Ramos (cell line): Measurements from ENCODE around the gene TLK1.
"Not testable (repeated sequence)": the region's sequence is repeated elsewhere in the genome, so short reads cannot be mapped to it uniquely, and the experiment has no call there.

Experiments
- in situ Hi-C: fragments of 300-500 bp; cut with MboI; formaldehyde crosslinking; loops from one replicate; pipeline ENCODE4 v1.14.3; 2022; ENCODE audit warnings: low sequenced_read_pairs; ENCODE audit not compliant: unreplicated experiment

TLK1 gene

DNA sequence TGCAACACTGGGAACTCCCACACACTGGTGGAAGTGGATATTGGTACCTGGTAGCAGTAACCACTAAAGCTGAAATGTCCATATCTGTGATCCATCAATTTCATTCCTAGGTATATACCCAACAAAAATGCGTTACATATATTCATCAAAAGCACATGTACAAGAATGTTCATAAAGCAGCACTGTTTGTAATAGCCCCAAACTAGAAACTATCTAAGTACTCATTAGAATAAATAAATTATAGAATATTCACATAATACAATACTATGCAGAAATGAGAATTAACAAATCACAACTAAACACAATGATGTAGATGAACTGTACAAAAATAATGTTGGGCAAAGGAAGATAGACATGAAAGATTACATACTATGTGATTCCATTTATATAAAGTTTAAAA, 11.1 kb upstream of the TLK1 start:
- in situ Hi-C loops: no loop called here

DNA sequence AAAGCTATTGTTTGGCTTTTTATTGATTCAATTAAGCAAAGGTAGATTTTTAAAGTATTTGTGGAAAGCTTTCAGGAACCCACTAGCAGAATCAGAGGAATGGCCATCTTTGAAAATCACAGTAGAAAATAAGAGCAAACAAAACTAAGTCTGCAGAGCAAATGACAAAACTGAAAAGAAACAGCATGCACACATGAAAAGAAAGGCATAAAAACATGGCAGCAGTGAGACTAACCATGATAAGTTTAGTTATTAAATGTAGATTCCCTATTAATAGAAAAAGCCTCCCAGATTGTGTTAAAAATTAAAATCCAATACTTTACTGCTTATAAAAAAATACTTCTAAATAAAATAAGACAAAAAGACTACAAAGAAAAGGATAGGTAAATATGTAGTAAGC, 9.1 kb upstream of the TLK1 start:
- in situ Hi-C loops: no loop called here

DNA sequence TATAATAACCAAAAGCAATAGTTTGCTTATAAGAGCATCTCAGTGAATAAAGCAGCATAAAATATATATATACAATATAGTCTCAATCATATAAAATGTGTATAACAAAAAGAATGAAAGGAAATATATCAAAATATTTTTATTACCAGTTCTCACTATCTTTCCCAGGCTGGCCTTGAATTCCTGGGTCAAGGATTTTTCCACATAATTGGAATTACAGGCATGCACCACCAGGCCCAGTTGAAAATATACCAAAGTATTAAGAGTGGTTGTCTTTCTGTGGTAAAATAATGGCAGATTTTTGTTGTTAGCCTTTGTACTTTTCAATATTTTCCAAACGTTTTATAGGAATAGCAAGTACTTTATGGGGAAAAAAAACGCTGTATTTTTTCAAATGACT, 8.6 kb upstream of the TLK1 start:
- in situ Hi-C loops: no loop called here

DNA sequence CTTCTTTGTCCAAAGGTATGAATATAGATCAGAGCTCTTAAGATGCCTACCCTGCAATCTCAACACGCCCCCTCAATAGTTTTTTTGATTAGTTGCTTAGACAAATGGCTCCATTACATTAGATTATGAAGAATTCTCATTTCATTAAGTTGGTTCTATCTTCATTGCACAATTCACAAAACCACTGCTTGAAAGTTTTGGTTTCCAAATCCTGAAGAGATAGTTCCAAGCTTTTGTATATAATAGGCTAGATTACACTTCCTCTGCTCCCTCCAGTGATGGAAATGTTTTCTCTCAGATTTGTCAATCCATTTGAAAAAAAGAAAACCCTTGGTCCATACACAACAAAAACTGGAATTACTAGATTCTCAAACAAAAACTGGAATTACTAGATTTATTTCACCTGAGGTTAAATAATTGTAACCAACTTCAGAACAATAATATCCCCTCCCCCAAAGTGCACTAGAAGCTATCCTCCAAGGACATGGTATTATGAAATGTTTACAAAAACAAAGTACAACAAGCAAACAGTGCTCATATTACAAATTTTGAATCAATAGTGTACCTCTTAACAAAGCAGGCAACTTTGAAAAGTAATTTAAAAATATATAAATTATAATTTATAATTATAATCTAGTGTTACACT, 6.8 kb upstream of the TLK1 start:
- in situ Hi-C loops: no loop called here

DNA sequence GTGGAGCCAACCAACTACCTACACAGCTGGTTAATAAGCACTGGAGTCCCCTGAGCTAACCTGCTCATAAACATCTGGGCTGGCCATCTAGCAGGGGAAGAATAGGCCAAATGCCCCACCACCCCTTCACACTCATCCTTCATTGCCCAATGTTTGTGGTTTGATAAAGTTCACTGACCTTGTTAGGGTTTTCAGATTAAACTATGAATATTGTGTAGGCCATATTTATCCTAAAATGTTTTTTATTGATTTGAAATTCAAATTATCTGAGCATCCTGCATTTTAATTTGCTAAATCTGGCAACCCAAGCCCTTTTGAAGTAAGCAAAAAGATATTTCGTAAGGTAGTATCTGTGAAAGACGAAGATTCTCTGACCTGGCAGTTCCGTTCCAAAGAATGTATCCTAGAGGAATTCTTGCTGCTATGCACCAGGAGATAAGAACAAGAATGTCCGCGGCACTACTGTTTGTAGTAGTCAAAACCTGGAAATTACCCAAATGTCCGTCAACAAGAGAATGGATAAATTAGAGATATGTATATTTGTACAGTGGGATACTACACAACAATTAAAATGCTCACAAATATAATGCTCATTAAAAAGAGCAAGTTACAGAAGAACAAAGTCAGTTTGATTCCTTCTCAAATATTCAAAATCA, 5.8 kb upstream of the TLK1 start:
- in situ Hi-C loops: no loop called here

DNA sequence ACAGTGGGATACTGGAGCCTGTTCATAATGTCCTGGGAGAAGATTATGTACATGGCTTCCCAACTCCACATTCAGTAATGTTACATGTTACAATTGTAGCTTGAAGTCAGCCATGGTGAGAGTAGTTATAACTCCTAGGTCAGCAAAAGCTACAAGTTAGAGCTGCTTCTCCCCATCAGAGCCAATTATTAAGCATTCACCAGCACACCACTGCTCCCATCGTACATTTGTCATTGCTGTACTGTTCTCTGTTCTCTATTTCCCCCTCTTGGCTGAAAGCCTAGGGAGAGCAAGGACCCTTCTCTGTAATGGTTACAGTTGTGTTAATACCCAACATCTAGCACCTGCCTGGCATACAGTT, 5.3 kb upstream of the TLK1 start:
- in situ Hi-C loops: no loop called here

DNA sequence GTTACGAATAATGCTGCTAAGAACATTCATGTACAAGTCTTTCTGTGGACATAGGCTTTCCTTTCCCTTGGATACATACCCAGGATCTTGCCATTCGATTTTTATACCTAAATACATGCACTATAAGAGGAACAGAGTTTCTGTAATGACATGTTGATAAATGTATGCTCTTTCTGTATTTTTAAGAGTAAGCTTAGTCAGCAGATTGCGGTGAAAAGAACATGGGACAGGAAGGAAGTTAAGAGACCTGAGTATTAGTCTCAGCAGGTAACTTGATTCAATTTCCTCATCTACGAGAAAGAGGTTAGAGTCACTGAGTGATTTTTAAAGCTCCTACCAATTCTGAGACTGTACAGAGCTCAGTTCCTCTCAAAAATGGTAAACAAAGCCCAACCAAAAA, 2.6 kb upstream of the TLK1 start:
- in situ Hi-C loops: no loop called here

DNA sequence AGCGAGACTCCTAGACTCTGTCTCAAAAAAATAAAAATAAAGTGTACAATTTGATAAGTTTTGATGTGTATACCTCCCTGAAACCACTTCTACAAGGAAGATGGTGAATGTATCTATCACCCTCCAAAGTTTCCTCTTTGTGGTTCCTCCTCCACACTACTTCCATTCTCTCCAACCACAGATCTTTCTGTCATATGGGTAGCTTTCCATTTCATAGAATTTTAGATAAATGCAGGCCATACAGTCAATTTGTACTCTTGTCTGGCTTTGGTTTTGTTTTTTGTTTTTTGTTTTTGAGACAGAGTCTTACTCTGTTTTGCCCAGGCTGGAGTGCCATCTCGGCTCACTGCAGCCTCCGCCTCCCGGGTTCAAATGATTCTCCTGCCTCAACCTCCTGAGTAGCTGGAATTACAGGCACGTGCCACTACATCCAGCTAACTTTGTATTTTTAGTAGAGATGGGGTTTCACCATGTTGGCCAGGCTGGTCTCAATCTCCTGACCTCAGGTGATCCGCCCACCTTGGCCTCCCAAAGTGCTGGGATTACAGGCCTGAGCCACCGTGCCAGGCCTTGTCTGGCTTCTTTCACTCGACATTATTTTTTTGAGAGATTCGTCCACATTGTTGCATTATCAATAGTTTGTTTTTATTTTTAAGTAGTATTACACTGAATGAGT, 2.0 kb upstream of the TLK1 start:
- in situ Hi-C loops: not testable (repeated sequence)

DNA sequence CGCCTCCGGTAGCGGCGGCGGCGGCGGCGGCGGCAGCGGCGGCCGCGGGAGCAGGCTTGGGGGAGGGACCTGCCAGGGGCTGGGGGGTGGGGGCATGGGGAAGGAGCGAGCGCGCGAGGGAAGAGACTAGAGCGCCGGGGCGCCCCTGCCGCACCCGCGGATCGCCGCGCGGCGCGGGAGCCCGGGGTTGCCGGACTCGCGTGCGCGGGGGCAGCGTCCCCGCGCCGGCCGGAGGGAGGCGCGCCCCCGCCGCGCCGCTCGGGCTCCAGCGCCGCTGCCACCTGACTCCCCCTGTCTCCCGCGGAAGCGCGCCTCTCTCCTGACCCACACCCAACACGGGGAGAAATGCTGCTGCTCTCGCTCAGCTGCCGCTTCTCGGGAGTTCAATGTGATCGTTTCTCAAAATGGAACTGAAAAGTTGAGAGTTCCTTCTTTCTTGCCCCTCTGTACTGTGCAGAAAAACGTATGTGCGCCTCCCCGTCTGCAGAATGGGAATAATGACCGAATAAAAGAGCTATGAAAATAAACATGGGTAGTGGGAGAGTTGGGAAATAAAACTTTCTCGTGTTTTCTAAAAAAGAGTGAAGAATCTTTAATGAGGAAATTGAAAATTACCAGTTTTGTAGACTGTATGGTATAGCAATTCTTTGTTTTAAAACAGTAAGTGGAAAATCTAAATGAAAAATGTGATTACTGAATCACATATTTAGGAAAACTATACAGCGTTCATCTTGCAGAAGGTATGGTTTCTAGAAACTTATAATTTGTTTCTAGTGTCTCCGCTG, 455 bp upstream of the TLK1 start:
- in situ Hi-C loops: no loop called here

DNA sequence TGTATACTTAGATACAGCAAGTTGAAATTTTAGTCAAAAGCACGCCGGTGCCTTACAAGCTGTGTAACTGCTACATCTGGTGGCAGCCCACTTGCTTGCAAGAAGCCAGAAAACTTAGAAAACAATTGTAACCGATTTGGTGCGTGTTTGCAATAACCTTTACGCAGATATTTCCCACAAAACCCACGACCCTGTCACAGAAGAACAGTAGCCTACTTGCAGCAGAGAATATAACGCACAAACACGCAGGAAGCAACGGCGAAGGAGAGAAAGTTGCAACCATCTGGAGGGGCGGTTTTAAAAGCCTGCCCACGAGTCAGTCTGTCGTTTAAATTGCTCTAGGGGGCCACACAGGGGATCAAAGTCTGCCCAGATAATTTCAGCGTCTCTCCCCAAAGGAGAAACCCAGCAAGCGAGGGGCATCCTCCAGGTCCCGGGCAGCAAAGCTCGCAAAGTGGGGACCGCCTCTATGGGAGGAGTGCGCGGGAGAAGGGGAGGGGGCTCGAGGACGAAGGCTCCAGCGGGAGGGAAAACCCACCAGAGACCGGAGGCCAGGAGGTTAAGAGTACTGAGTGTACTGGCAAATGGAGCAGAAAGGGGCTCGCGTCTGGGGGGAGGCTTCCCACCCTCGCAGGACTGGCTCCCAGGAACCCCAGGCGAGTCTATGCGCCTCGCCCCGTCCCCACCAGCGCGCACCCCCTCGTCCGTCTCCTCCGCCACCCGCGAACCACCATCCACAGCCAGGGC, 1.1 kb downstream of the TLK1 start:
- in situ Hi-C loops: loop anchor here (10.0 kb wide), 1 partner anchor 265 kb away; no protein-coding TSS in a partner anchor

DNA sequence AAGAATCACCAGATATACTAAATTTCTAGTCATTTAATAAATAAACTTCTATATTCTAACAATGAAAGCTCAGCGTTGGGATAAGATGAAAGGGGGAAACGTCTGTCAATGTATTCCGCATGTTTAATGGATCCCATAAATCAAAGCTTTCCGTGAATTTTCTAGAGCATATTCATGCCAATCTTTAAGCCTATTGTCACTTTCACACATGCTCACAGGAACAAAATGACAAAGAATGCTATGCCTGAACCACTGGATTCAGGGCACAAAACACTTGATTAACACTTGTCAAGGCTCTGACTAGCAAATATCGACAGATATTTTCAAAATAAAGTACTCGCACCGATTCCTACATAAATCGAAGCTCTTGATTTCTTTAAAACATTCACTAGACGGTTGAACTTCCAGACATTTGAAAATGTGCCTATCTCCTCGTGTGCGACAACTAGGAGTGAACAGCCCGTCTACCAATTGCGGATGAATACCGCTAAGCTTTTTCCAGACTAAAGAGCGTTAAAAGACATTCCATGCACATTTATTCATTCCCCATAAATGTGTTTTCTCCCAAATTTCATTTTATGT, 1.8 kb downstream of the TLK1 start:
- in situ Hi-C loops: loop anchor here (10.0 kb wide), 1 partner anchor 266 kb away; no protein-coding TSS in a partner anchor

DNA sequence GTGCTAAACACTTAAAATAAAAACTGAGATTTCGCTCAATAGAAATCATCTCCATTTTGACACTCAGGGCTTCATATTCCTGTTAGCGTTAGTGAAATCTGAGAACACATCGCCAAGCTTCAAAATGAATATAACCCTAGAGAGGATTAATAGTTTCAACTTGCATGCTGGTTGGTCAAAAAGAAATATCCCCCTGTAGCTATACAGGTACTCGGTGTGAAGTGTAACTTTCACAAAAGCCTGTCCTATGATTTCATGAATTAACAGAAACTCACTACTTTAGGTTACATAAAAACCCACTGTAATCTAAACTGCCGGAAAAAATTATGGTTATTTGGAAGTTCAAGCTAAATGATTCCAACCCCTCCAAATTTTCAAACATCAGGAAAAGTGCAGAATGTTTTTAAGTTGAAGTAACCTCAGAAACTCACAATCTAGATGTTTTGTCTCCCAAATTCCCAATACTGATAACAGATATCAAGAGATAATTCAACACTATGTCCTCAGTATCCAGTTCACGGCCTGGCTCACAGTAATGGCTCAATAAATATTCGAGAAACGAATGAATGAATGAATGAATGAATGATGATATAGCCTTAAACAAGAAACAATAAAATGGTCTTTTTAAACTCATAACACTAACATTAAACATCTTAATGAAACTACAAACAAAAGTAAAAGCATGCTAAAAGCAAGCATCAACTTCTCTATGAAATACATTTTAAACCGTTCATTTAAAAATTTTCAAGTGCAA, 2.5 kb downstream of the TLK1 start:
- in situ Hi-C loops: loop anchor here (10.0 kb wide), 1 partner anchor 267 kb away; no protein-coding TSS in a partner anchor

DNA sequence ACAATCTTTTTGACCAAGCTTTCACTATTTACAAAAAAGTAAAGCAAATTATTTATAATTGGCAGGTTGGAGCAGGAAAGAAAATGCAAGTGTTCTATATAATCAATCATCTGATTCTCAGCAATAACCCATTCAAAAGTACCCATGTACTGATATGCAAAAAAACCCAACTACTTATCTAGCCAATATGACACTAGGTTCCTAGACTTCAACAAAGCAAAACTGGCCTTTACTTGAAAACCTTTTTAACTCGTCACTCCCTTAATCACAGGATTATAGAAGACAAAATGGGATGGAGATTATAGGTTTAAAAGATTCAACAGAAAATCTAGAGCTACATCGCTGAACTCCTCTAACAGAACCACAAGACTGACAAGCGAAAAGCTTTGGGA, 3.6 kb downstream of the TLK1 start:
- in situ Hi-C loops: loop anchor here (10.0 kb wide), 1 partner anchor 268 kb away; no protein-coding TSS in a partner anchor

DNA sequence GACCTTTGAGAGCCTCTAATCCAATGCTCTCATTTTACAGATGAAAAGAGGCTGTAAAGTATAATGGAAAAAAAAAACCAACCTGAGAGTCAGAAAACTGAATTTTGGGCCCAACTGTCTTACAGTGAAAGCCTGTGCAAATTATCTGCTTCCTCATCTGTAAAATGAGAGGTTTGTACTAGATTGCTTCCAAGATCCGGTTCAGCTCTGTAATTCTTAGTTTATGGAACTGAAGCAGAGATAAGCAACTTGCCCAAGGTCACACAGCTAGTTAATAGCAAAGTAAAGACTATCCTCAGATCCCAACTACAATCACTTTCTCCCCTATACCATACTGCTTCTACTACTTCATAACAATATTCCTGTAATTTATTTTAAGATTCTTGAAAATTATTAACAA, 6.3 kb downstream of the TLK1 start:
- in situ Hi-C loops: loop anchor here (10.0 kb wide), 1 partner anchor 270 kb away; no protein-coding TSS in a partner anchor

DNA sequence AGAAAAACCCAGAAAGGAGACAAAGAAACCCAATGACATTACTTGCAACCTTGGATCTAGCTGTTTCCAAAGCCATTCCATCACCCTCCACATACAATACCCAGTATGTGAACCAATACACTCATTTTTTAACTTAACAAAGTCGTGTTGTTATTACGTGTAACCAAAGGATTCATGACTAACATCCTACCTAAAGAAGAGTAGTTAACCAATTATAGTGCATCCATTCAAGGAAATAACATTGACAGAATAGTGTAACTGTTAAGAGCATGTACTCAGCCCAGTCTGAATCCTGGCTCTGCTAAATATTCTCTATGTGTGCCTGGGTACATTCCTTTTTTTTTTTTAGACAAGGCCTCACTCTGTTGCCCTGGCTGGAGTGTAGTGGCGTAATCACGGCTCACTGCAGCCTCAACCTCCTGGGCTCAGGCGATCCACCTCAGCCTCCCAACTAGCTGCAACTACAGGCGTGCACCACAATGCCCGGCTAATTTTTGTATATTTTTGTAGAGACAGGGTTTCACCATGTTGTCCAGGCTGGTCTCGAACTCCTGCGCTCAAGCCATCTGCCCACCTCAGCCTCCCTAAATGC, 9.9 kb downstream of the TLK1 start:
- in situ Hi-C loops: loop anchor here (10.0 kb wide), 1 partner anchor 274 kb away; no protein-coding TSS in a partner anchor

DNA sequence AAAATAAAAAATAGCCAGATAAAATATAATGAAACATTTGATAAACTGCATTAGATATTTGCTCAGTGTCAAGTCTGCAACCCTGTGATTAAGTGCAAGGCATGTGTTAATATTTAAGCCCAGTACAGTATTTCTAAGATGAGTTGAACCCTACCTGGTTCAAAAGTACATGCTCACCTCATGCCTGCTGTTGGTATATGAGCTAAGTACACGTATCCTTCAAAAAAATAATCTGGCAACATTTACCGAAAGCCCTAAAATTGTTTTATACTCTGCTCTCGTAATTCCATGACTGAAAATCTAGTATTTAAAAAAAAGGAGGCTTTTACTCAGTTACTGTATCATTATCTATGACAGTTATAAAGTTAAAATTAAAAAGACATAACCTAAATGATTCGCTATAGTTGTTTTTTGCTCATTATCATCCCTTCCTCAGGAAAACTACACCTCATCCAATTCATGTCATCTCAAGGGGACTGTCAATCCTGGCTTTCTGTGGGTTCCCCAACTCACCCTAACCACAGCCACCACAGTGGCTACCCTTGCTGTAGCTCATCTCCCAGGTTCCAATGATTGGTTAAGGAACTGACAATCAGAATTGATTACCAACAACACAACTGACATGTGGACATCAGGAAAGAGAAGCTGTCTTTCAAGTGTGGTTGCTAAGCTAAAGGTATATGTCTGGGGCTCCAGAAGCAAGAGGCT, 10.6 kb downstream of the TLK1 start:
- in situ Hi-C loops: loop anchor here (10.0 kb wide), 1 partner anchor 275 kb away; no protein-coding TSS in a partner anchor

DNA sequence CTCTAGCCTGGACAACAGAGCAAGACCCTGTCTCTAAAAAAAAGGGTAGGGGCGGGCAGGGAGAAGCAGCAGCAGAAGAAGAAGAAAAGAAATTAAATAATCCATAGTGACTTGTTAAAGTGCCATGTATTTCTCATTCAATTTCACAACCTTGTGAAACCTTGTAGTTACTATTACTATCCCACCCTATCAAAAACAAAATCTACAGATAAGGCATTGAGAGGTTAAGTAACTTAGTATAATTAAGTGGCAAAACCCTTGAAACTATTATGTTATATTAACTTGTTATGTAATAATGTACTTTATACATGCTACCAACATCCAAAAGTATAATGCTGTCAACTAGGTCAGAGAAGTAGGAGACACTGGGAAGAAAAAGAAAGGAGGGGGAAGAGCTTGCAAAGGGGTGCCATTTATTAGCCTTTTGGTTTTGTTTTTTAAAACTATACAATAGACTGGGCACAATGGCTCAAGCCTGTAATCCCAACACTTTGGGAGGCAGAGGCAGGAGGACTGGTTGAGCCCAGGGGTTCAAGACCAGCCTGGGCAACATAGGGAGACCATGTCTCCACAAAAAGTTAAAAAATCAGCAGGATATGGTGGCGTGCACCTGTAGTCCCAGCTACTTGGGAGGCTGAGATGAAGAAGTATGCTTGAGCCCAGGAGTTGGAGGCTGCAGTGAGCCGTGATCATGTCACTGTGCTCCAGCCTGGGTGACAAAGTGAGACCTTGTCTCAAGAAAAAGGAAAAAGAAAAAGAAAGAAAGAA, 11.3 kb downstream of the TLK1 start:
- in situ Hi-C loops: no loop called here
